GM12878 (cell line): ENCODE results near the gene FOXK1.

Experiments used
- ATF3 ChIP-seq: IDR thresholded peaks from 2 replicates; pipeline ENCODE4 v1.6.1; 2011; ENCODE audit warnings: low read depth, mild to moderate bottlenecking, low read length, moderate library complexity, borderline replicate concordance; ENCODE audit errors: extremely low read depth
- BCL3 ChIP-seq: IDR thresholded peaks from 2 replicates; pipeline ENCODE4 v1.6.1; 2011; ENCODE audit warnings: borderline replicate concordance, low read depth, mild to moderate bottlenecking, moderate library complexity, low read length; ENCODE audit not compliant: insufficient read depth, poor library complexity, severe bottlenecking
- CHD1 ChIP-seq: IDR thresholded peaks from 2 replicates; pipeline ENCODE4 v1.6.1; 2012; ENCODE audit warnings: low read depth, low read length, improper control_type of control experiment
- CTCF ChIP-seq, 3 experiments: IDR thresholded peaks in 2 of 3; conservative IDR thresholded peaks in 1 of 3; 2 replicates each; pipeline ENCODE4 v1.5.1; 2011; ENCODE audit warnings: low read depth in 3 of 3, low read length in 3 of 3, mild to moderate bottlenecking in 3 of 3, control low read depth in 2 of 3, moderate library complexity in 2 of 3, inconsistent platforms in 1 of 3, mixed read lengths in 1 of 3; ENCODE audit not compliant: control insufficient read depth in 2 of 3, insufficient read depth in 1 of 3; ENCODE audit errors: extremely low read depth in 1 of 3
- E2F4 ChIP-seq: IDR thresholded peaks from 2 replicates; pipeline ENCODE4 v1.6.1; 2012; ENCODE audit warnings: low read depth, low read length, improper control_type of control experiment
- MAX ChIP-seq: IDR thresholded peaks from 2 replicates; pipeline ENCODE4 v1.6.1; 2012; ENCODE audit warnings: low read depth, low read length, improper control_type of control experiment
- MXI1 ChIP-seq: fragments of 150-350 bp; IDR thresholded peaks from 2 replicates; pipeline ENCODE4 v1.6.1; 2011; ENCODE audit warnings: low read depth, mild to moderate bottlenecking, inconsistent platforms, low read length, improper control_type of control experiment
- NFIC ChIP-seq: IDR thresholded peaks from 2 replicates; pipeline ENCODE4 v1.6.1; 2012; ENCODE audit warnings: low read depth, mild to moderate bottlenecking, inconsistent platforms, low read length, moderate library complexity
- POLR2AphosphoS2 ChIP-seq: IDR thresholded peaks from 2 replicates; pipeline ENCODE4 v1.6.1; 2011; ENCODE audit warnings: low read depth, mild to moderate bottlenecking, low read length, improper control_type of control experiment, moderate library complexity
- SKIL ChIP-seq: fragments of 450-650 bp; IDR thresholded peaks from 2 replicates; pipeline ENCODE4 v1.6.1; 2017; ENCODE audit warnings: mild to moderate bottlenecking, low read depth, inconsistent platforms; ENCODE audit not compliant: poor library complexity, severe bottlenecking
- TAF1 ChIP-seq: IDR thresholded peaks from 2 replicates; pipeline ENCODE4 v1.6.1; 2011; ENCODE audit warnings: mild to moderate bottlenecking, low read depth, low read length, borderline replicate concordance
- USF2 ChIP-seq: IDR thresholded peaks from 2 replicates; pipeline ENCODE4 v1.6.1; 2011; ENCODE audit warnings: low read depth, low read length, improper control_type of control experiment, borderline replicate concordance

GRCh38 chr7:4667776-4668509, 14.2 kb upstream of the FOXK1 start:
- TF ChIP-seq SKIL (no peak), ATF3 (no peak), POLR2AphosphoS2 (no peak), E2F4 (no peak), CTCF (IDR thresholded peaks at IDR 0.05 in 2 of 3, conservative IDR thresholded peaks at IDR 0.05 in 1 of 3; ENCODE audit: control insufficient read depth in 2 of 3, extremely low read depth in 1 of 3, insufficient read depth in 1 of 3, low read depth in 3 of 3, low read length in 3 of 3) (no peak), MXI1 (no peak), MAX (no peak), TAF1 (no peak), NFIC (no peak), CHD1 (no peak), USF2 (no peak), BCL3 (no peak)
